ENCODE results near the gene LSM4.

The LSM4 gene

GRCh38 chr19:18339723-18340122 is 16.8 kb upstream of the LSM4 start (continued):
- no peak for TF ChIP-seq REPIN1 (tag by site-specific recombination; IDR thresholded peaks at IDR 0.05; ENCODE audit: low read depth)
- no peak for TF ChIP-seq ZNF610 (tag by site-specific recombination; IDR thresholded peaks at IDR 0.05; ENCODE audit: borderline replicate concordance)
- no peak for TF ChIP-seq RBAK (tag by site-specific recombination; IDR thresholded peaks at IDR 0.05)
- TF ChIP-seq, protein P1, sequence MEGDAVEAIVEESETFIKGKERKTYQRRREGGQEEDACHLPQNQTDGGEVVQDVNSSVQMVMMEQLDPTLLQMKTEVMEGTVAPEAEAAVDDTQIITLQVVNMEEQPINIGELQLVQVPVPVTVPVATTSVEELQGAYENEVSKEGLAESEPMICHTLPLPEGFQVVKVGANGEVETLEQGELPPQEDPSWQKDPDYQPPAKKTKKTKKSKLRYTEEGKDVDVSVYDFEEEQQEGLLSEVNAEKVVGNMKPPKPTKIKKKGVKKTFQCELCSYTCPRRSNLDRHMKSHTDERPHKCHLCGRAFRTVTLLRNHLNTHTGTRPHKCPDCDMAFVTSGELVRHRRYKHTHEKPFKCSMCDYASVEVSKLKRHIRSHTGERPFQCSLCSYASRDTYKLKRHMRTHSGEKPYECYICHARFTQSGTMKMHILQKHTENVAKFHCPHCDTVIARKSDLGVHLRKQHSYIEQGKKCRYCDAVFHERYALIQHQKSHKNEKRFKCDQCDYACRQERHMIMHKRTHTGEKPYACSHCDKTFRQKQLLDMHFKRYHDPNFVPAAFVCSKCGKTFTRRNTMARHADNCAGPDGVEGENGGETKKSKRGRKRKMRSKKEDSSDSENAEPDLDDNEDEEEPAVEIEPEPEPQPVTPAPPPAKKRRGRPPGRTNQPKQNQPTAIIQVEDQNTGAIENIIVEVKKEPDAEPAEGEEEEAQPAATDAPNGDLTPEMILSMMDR (tag by site-specific recombination; IDR thresholded peaks at IDR 0.05) = peak; percentile 82
- no peak for TF ChIP-seq ZNF776 (tag by site-specific recombination; IDR thresholded peaks at IDR 0.05; ENCODE audit: borderline replicate concordance)
- no peak for TF ChIP-seq ZNF549 (tag by site-specific recombination; IDR thresholded peaks at IDR 0.05)
- no peak for TF ChIP-seq TSHZ1 (tag by site-specific recombination; IDR thresholded peaks at IDR 0.05; ENCODE audit: borderline replicate concordance)
- TF ChIP-seq, protein P2, sequence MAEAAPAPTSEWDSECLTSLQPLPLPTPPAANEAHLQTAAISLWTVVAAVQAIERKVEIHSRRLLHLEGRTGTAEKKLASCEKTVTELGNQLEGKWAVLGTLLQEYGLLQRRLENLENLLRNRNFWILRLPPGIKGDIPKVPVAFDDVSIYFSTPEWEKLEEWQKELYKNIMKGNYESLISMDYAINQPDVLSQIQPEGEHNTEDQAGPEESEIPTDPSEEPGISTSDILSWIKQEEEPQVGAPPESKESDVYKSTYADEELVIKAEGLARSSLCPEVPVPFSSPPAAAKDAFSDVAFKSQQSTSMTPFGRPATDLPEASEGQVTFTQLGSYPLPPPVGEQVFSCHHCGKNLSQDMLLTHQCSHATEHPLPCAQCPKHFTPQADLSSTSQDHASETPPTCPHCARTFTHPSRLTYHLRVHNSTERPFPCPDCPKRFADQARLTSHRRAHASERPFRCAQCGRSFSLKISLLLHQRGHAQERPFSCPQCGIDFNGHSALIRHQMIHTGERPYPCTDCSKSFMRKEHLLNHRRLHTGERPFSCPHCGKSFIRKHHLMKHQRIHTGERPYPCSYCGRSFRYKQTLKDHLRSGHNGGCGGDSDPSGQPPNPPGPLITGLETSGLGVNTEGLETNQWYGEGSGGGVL (tag by site-specific recombination; IDR thresholded peaks at IDR 0.05) = peak; percentile 34
- no peak for TF ChIP-seq ZNF514 (tag by site-specific recombination; IDR thresholded peaks at IDR 0.05)
- TF ChIP-seq WT1 (tag by site-specific recombination; IDR thresholded peaks at IDR 0.05) = peak; percentile 14; the same call in 1 of the 2 replicates
- TF ChIP-seq KLF7 (tag by site-specific recombination; IDR thresholded peaks at IDR 0.05; ENCODE audit: borderline replicate concordance) = no peak
- TF ChIP-seq ZNF580 (tag by site-specific recombination; IDR thresholded peaks at IDR 0.05) = no peak
- TF ChIP-seq PRDM10 (tag by site-specific recombination; IDR thresholded peaks at IDR 0.05) = peak; percentile 20; the same call in 1 of the 2 replicates

DNA sequence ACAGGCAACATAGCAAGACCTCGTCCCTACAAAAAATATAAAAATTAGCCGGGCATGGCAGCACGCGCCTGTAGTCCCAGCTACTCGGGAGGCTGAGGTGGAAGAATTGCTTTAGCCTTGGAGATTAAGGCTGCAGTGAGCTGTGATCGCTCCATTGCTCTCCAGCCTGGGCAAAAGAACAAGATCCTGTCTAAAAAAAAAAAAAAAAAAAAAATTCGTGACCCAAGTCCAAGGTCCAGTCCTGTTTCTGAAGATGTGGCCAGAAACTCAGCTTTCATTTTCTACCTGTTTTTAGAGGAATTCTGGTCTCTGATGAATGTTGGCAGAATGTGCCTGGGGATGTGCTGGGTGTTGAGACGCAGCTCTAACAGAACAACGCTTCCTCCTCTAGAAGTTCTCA is 15.7 kb upstream of the LSM4 start:
- H3K36me3 ChIP-seq (ENCODE audit: control insufficient read depth in 2 of 2, insufficient read depth in 1 of 2, low read length in 2 of 2) = no peaks in the 10 kb centered on the region
- no peak overlapping the region for H3K4me3 ChIP-seq (ENCODE audit: low read depth, low read length)
- ChIA-PET POLR2A (interaction anchor here (0.6 to 7.2 kb wide), 4 partner anchors 10 to 456 kb away, joined by 3 to 37 read pairs (median 6); partner anchors contain the start of genes JUND and LSM4), CTCF (interaction anchor here (1.2 to 4.3 kb wide), 6 partner anchors 10 to 76 kb away, joined by 3 to 58 read pairs (median 12); no protein-coding TSS in a partner anchor)
- no peaks in the 10 kb centered on the region for H3K9me3 ChIP-seq (ENCODE audit: control insufficient read depth, insufficient read depth, low read depth, low read length)
- H3K4me1 ChIP-seq (ENCODE audit: control insufficient read depth, insufficient read depth, low read length) = no peaks in the 10 kb centered on the region
- H3K27ac ChIP-seq (ENCODE audit: extremely low read depth, low read depth, low read length) = no peak overlapping the region
- TF ChIP-seq ZNF362 (tag by site-specific recombination; IDR thresholded peaks at IDR 0.05) (peak; percentile 72), ZNF214 (tag by site-specific recombination; IDR thresholded peaks at IDR 0.05; ENCODE audit: borderline replicate concordance) (no peak), ZSCAN16 (tag by site-specific recombination; IDR thresholded peaks at IDR 0.05) (no peak), ZSCAN23 (tag by site-specific recombination; IDR thresholded peaks at IDR 0.05) (no peak)
